NCI-H2196 treated with DMSO at 0.1 percent for 48 hours (cell line): Measurements from ENCODE around the gene FARS2.
"Not testable (repeated sequence)": the region's sequence is repeated elsewhere in the genome, so short reads cannot be mapped to it uniquely, and the experiment has no call there.

Source experiments
- DNase-seq: peaks from one replicate; lab custom pipeline; 2025; ENCODE audit not compliant: unreplicated experiment; lab: John Stamatoyannopoulos, UW

Gene FARS2

GRCh38 chr6:5529015-5529414, 267.7 kb downstream of the FARS2 start:
- DNase-seq: no peak

- no peak for DNase-seq
Measured at GRCh38 chr6:5529733-5530132, 268.4 kb downstream of the FARS2 start.

GRCh38 chr6:5531161-5531560, 269.8 kb downstream of the FARS2 start:
- DNase-seq: no peak

GRCh38 chr6:5531853-5532375, 270.6 kb downstream of the FARS2 start:
- DNase-seq: no peak

- no peak for DNase-seq
Measured at GRCh38 chr6:5532941-5533340, 271.6 kb downstream of the FARS2 start.

GRCh38 chr6:5534643-5535042, 273.3 kb downstream of the FARS2 start:
- no peak for DNase-seq

GRCh38 chr6:5536644-5537043, 275.3 kb downstream of the FARS2 start:
- DNase-seq: no peak

- no peak for DNase-seq
Measured at GRCh38 chr6:5537132-5537531, 275.8 kb downstream of the FARS2 start.

- DNase-seq: no peak
Measured at GRCh38 chr6:5537967-5538366, 276.7 kb downstream of the FARS2 start.

GRCh38 chr6:5540370-5540769, 279.1 kb downstream of the FARS2 start:
- DNase-seq: no peak

GRCh38 chr6:5541025-5541424, 279.7 kb downstream of the FARS2 start:
- no peak for DNase-seq

- DNase-seq: no peak
Measured at GRCh38 chr6:5541751-5542432, 280.6 kb downstream of the FARS2 start.

GRCh38 chr6:5547556-5547955, 286.2 kb downstream of the FARS2 start:
- no peak for DNase-seq

- no peak for DNase-seq
Measured at GRCh38 chr6:5550631-5551030, 289.3 kb downstream of the FARS2 start.

- no peak for DNase-seq
Measured at GRCh38 chr6:5552243-5552642, 290.9 kb downstream of the FARS2 start.

- no peak for DNase-seq
Measured at GRCh38 chr6:5553767-5554166, 292.5 kb downstream of the FARS2 start.

GRCh38 chr6:5554226-5554625, 292.9 kb downstream of the FARS2 start:
- DNase-seq: no peak

GRCh38 chr6:5556011-5556410, 294.7 kb downstream of the FARS2 start:
- DNase-seq: no peak

- DNase-seq: no peak
Measured at GRCh38 chr6:5557506-5557905, 296.2 kb downstream of the FARS2 start.

GRCh38 chr6:5559651-5560050, 298.3 kb downstream of the FARS2 start:
- no peak for DNase-seq

GRCh38 chr6:5562277-5562676, 301.0 kb downstream of the FARS2 start:
- no peak for DNase-seq

- no peak for DNase-seq
Measured at GRCh38 chr6:5563086-5563485, 301.8 kb downstream of the FARS2 start.

- DNase-seq: not testable (repeated sequence)
Measured at GRCh38 chr6:5564746-5565145, 303.4 kb downstream of the FARS2 start.
